Natural killer cell (primary cell): Measurements from ENCODE around the gene GAGE10. TPM values are rescaled to one million over a fixed set of nuclear protein-coding genes. Genes with fewer than 3 reads are reported as not detected.

Source experiments
- ATAC-seq, 3 donors: fragments of 150-1000 bp in 2 of 3; fragments of 200-7000 bp in 1 of 3; cut with Tn5 transposase; 1 replicate in 1 of 3; 2 replicates in 2 of 3; pipeline ENCODE4 v1.10.0; 2021; ENCODE audit warnings: mild to moderate bottlenecking in 2 of 3, moderate library complexity in 2 of 3
- DNase-seq, 2 donors: peaks; one replicate each; pipeline versions ENCODE4 v3.0.0 to v3.0.0-alpha.2; 2013 to 2021; ENCODE audit warnings: mixed read lengths in 1 of 2
- H3K27ac ChIP-seq: one replicate; pipeline ENCODE4 v1.5.1; 2013; ENCODE audit warnings: mild to moderate bottlenecking, low read length
- H3K27me3 ChIP-seq: one replicate; pipeline ENCODE4 v1.6.1; 2013; ENCODE audit warnings: low read length; ENCODE audit not compliant: control insufficient read depth, insufficient read depth
- H3K36me3 ChIP-seq: one replicate; pipeline ENCODE4 v1.6.1; 2013; ENCODE audit warnings: low read length; ENCODE audit not compliant: control insufficient read depth, insufficient read depth
- H3K4me1 ChIP-seq: one replicate; pipeline ENCODE4 v1.6.1; 2013; ENCODE audit warnings: low read length; ENCODE audit not compliant: control insufficient read depth, insufficient read depth
- H3K4me3 ChIP-seq: one replicate; pipeline ENCODE4 v1.5.1; 2013; ENCODE audit warnings: low read length
- H3K9me3 ChIP-seq: one replicate; pipeline ENCODE4 v1.6.1; 2013; ENCODE audit warnings: low read length; ENCODE audit not compliant: control insufficient read depth, insufficient read depth
- H3K27ac Mint-ChIP-seq, 2 donors: one replicate each; pipeline ENCODE4 v1.8.0; 2022; ENCODE audit warnings: mild to moderate bottlenecking in 2 of 2, mixed read lengths in 2 of 2, moderate library complexity in 1 of 2
- H3K27me3 Mint-ChIP-seq, 2 donors: one replicate each; pipeline ENCODE4 v1.8.0; 2022; ENCODE audit warnings: low read depth in 2 of 2, mixed read lengths in 2 of 2
- H3K36me3 Mint-ChIP-seq: one replicate; pipeline ENCODE4 v1.8.0; 2022; ENCODE audit warnings: mixed read lengths
- H3K4me1 Mint-ChIP-seq, 2 donors: one replicate each; pipeline ENCODE4 v1.8.0; 2022; ENCODE audit warnings: mixed read lengths in 2 of 2
- H3K4me3 Mint-ChIP-seq: one replicate; pipeline ENCODE4 v1.8.0; 2022; ENCODE audit warnings: mild to moderate bottlenecking, moderate library complexity, mixed read lengths
- H3K9me3 Mint-ChIP-seq, 2 donors: one replicate each; pipeline ENCODE4 v1.8.0; 2022; ENCODE audit warnings: mixed read lengths in 2 of 2
- WGBS: methylation state at CpG from one replicate; pipeline ENCODE4 v1.1.7; 2013; ENCODE audit warnings: missing lambda C conversion rate; ENCODE audit not compliant: insufficient coverage; 5-methylcytosine and 5-hydroxymethylcytosine counted together
- intact Hi-C: fragments of 100-400 bp; cut with micrococcal nuclease; formaldehyde crosslinking; loops from one replicate; pipeline ENCODE4 v1.14.2; 2022
- total RNA-seq, 4 donors: library from RNA; stranded (reverse); fragments of 120-200 nt in 1 of 4; gene quantifications; one replicate each; pipeline versions ENCODE4 v1.2.3 to v1.2.4, GENCODE V29; 2013 to 2022
- TF ChIP-seq, protein P1 (sequence below): fragments of 200-600 bp; IDR thresholded peaks from one replicate; pipeline ENCODE4 v1.8.0; 2022; ENCODE audit warnings: antibody characterized with exemption

Gene GAGE10
- total RNA-seq, 3 donors from 2014 or later (not counting 1 experiment from before 2014, with no cell fraction given): not detected

DNA sequence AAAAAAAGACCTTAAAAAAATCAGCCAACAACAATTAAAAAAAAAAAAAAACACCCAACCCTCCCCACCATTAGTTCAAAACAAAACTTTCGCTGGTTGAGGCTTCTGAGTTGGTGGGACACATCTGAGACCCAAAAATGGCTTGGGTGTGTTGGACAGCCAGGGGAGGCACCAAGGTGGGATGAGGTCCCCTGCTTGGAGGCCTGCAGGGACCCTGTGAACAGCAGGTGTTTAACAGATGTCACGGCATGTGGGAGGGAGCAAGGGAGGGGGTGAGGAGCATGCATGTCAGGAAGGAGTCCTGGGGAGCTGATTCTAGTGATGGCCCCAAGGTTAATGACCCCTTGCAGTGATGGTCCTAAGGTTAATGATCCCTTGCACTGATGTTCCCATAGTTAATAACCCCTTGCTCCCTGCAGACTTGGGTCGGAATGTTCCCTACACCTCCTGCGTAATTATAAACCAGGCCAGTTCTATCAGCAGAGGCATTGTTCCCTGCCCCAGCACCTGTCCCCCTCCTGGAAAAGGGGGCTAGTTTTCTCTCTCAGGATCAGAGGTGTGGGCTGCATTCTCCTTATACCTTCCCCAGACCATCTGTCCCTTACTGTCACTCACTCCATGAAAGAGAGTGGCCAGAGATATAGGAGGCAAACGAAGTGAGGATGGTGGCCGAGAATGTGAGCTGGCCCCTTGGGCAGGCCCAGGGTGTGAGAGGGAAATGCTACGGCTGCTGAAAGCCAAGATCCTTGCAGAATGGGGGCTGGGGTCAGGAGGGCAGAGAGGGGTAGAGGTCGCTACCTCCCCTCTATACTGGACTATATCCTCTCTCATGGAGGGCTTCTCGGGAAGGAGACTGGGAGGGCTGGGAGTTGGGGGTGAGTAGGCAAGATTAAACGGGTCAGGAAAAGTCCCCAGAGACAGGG is 36.7 kb upstream of the GAGE10 start:
- Histone ChIP-seq H3K4me3 (no peak overlapping the region), H3K4me1 (peaks cover 24% of the 10 kb centered on the region), H3K36me3 (no peaks in the 10 kb centered on the region), H3K9me3 (no peaks in the 10 kb centered on the region), H3K27me3 (no peaks in the 10 kb centered on the region), H3K27ac (no peak overlapping the region)
- no peak for ATAC-seq
- DNase-seq: no peak
- Mint-ChIP-seq H3K27me3 (peaks cover 0 to 9% of the 10 kb centered on the region in 2 donors), H3K9me3 (no peaks in the 10 kb centered on the region), H3K27ac (no peak overlapping the region), H3K36me3 (no peaks in the 10 kb centered on the region), H3K4me1 (peaks cover 13 to 22% of the 10 kb centered on the region in 2 donors), H3K4me3 (no peak overlapping the region)
- WGBS: 97% methylated on average over 7 of the region's 10 CpGs
- TF ChIP-seq, protein P1, sequence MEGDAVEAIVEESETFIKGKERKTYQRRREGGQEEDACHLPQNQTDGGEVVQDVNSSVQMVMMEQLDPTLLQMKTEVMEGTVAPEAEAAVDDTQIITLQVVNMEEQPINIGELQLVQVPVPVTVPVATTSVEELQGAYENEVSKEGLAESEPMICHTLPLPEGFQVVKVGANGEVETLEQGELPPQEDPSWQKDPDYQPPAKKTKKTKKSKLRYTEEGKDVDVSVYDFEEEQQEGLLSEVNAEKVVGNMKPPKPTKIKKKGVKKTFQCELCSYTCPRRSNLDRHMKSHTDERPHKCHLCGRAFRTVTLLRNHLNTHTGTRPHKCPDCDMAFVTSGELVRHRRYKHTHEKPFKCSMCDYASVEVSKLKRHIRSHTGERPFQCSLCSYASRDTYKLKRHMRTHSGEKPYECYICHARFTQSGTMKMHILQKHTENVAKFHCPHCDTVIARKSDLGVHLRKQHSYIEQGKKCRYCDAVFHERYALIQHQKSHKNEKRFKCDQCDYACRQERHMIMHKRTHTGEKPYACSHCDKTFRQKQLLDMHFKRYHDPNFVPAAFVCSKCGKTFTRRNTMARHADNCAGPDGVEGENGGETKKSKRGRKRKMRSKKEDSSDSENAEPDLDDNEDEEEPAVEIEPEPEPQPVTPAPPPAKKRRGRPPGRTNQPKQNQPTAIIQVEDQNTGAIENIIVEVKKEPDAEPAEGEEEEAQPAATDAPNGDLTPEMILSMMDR: no peak
- intact Hi-C loops: no loop called here

GRCh38 chrX:49268702-49269009 is 34.8 kb upstream of the GAGE10 start:
- Histone ChIP-seq H3K4me3 (peak overlapping the region; percentile 43), H3K4me1 (peaks cover 42% of the 10 kb centered on the region), H3K9me3 (no peaks in the 10 kb centered on the region), H3K27me3 (no peaks in the 10 kb centered on the region), H3K27ac (peak overlapping the region; percentile 100), H3K36me3 (no peaks in the 10 kb centered on the region)
- peak overlapping the region; percentile 95 to 96 for H3K27ac Mint-ChIP-seq
- H3K4me3 Mint-ChIP-seq: peak overlapping the region; percentile 90
- no peaks in the 10 kb centered on the region for H3K36me3 Mint-ChIP-seq
- ATAC-seq (no peak), DNase-seq (no peak)
- H3K27me3 Mint-ChIP-seq: no peaks in the 10 kb centered on the region
- intact Hi-C loops: loop anchor here (1.0 kb wide), 2 partner anchors 41 to 68 kb away; partner anchors contain the start of gene SYP
- TF ChIP-seq, protein P1: no peak
- H3K4me1 Mint-ChIP-seq: peaks cover 28 to 39% of the 10 kb centered on the region in 2 donors
- 0% methylated on average over 4 of the region's 4 CpGs for WGBS
- no peaks in the 10 kb centered on the region for H3K9me3 Mint-ChIP-seq

DNA sequence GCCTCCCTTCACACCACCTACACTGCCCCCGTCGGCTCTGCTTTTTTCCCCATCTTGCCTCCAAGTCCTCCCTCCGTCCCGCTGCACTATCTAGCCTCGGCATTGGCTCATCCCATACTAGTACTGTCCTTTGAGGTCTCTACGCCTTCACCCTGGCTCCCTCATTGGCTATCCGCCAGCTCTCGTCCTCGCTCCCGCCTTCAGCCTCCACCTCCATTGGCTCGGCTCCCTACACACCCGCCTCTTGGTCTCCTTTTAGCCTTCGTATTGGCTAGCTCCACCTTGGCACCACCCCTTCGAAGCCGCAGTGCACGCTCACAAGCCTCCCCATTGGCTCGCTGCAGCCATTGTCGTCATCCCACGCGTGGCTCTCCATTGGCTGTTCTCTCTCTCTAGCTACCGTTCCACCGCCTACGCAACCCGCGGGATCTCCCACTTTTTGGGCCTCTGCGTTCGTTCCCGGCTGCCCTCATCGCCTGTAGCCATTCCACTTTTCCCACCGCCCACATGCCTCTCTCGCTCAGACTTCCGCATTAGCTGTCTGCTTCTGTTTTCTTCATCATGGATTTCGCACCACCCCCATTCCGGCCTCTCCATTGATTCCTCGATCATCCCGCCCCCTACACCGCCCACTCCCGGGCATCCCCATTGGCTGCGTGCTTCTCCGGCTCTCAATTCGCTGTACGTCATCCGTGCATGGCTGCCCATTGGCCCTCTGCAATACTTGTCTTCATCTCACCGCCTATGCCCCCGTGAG is 34.3 kb upstream of the GAGE10 start:
- H3K4me1 ChIP-seq: peaks cover 48% of the 10 kb centered on the region
- ATAC-seq: peak; percentile 82 to 94 (median 84)
- H3K9me3 Mint-ChIP-seq: no peaks in the 10 kb centered on the region
- H3K36me3 Mint-ChIP-seq: no peaks in the 10 kb centered on the region
- WGBS: under 1% methylated on average over 45 of the region's 45 CpGs
- intact Hi-C loops: loop anchor here (1.0 kb wide), 2 partner anchors 40 to 69 kb away; partner anchors contain the start of gene SYP
- peak overlapping the region; percentile 90 for H3K4me3 Mint-ChIP-seq
- peaks cover 30 to 43% of the 10 kb centered on the region in 2 donors for H3K4me1 Mint-ChIP-seq
- no peaks in the 10 kb centered on the region for H3K9me3 ChIP-seq
- peak; percentile 87 to 97 for DNase-seq
- peak overlapping the region; percentile 100 for H3K27ac ChIP-seq
- H3K27me3 Mint-ChIP-seq: no peaks in the 10 kb centered on the region
- H3K27me3 ChIP-seq: no peaks in the 10 kb centered on the region
- H3K36me3 ChIP-seq: no peaks in the 10 kb centered on the region
- TF ChIP-seq, protein P1: no peak
- peak overlapping the region; percentile 92 for H3K4me3 ChIP-seq
- H3K27ac Mint-ChIP-seq: peak overlapping the region; percentile 95 to 96
